GM23338 (cell line): Measurements from ENCODE around the gene ATP5MG. TPM values are rescaled to one million over a fixed set of nuclear protein-coding genes. Genes with fewer than 3 reads are reported as not detected.

Experiments used
- ATAC-seq: fragments of 200-7000 bp; cut with Tn5 transposase; 3 replicates; pipeline ENCODE4 v1.9.1; 2020
- DNase-seq: peaks from one replicate; pipeline ENCODE4 v3.0.0-alpha.2; 2015; ENCODE audit warnings: low spot score
- H2AFZ ChIP-seq: fragments of 200-600 bp; sonication (generic); 2 replicates; pipeline ENCODE4 v1.8.0; 2016; ENCODE audit warnings: antibody characterized with exemption, mild to moderate bottlenecking, moderate library complexity
- H3F3A ChIP-seq: fragments of 200-600 bp; sonication (generic); replicated peaks from 2 replicates; pipeline ENCODE4 v1.8.0; 2017; ENCODE audit warnings: antibody characterized with exemption, mixed run types, low read depth
- H3K27ac ChIP-seq: fragments of 200-600 bp; sonication (generic); 2 replicates; pipeline ENCODE4 v1.6.1; 2016; ENCODE audit warnings: low read depth
- H3K27me3 ChIP-seq: fragments of 200-600 bp; sonication (generic); 2 replicates; pipeline ENCODE4 v1.8.0; 2016; ENCODE audit warnings: mild to moderate bottlenecking, mixed run types, moderate library complexity; ENCODE audit not compliant: insufficient read depth
- H3K36me3 ChIP-seq: fragments of 200-600 bp; sonication (generic); 2 replicates; pipeline ENCODE4 v1.8.0; 2016; ENCODE audit warnings: mild to moderate bottlenecking; ENCODE audit not compliant: insufficient read depth
- H3K4me1 ChIP-seq: fragments of 200-600 bp; sonication (generic); 2 replicates; pipeline ENCODE4 v1.8.0; 2016; ENCODE audit warnings: mild to moderate bottlenecking, moderate library complexity; ENCODE audit not compliant: insufficient read depth
- H3K4me2 ChIP-seq: fragments of 200-600 bp; sonication (generic); 2 replicates; pipeline ENCODE4 v1.7.1; 2017; ENCODE audit warnings: mixed run types
- H3K4me3 ChIP-seq: fragments of 200-600 bp; sonication (generic); 2 replicates; pipeline ENCODE4 v1.6.1; 2016; ENCODE audit warnings: mixed run types
- H3K79me2 ChIP-seq: fragments of 200-600 bp; sonication (generic); replicated peaks from 2 replicates; pipeline ENCODE4 v1.8.0; 2017; ENCODE audit warnings: mild to moderate bottlenecking; ENCODE audit not compliant: insufficient read depth
- H3K9me2 ChIP-seq: fragments of 200-600 bp; sonication (generic); 2 replicates; pipeline ENCODE4 v1.8.0; 2017; ENCODE audit not compliant: insufficient read depth
- H4K20me1 ChIP-seq: fragments of 200-600 bp; sonication (generic); replicated peaks from 2 replicates; pipeline ENCODE4 v1.8.0; 2017; ENCODE audit warnings: mild to moderate bottlenecking; ENCODE audit not compliant: insufficient read depth
- H3K27ac Mint-ChIP-seq: 2 replicates; pipeline ENCODE4 v1.8.0; 2020; ENCODE audit warnings: inconsistent platforms, mild to moderate bottlenecking, moderate library complexity, mixed read lengths
- H3K27me3 Mint-ChIP-seq: 3 replicates; pipeline ENCODE4 v1.8.0; 2022; ENCODE audit warnings: low read depth, mild to moderate bottlenecking, moderate library complexity, mixed read lengths, inconsistent platforms; ENCODE audit not compliant: insufficient read depth, poor library complexity
- H3K36me3 Mint-ChIP-seq: 3 replicates; pipeline ENCODE4 v1.8.0; 2021; ENCODE audit warnings: low read depth, mild to moderate bottlenecking, inconsistent platforms, moderate library complexity, mixed read lengths
- H3K4me1 Mint-ChIP-seq: 3 replicates; pipeline ENCODE4 v1.8.0; 2020; ENCODE audit warnings: mild to moderate bottlenecking, inconsistent platforms, mixed read lengths
- H3K4me3 Mint-ChIP-seq: 3 replicates; pipeline ENCODE4 v1.8.0; 2021; ENCODE audit warnings: moderate library complexity, mild to moderate bottlenecking, inconsistent platforms, mixed read lengths
- H3K9me3 Mint-ChIP-seq: 3 replicates; pipeline ENCODE4 v1.8.0; 2020; ENCODE audit warnings: moderate library complexity, mild to moderate bottlenecking, inconsistent platforms, mixed read lengths
- CREB1 ChIP-seq: fragments of 250-450 bp; sonication (Bioruptor Pico); IDR thresholded peaks from 2 replicates; pipeline ENCODE4 v1.5.0; 2020; ENCODE audit warnings: low read depth, mild to moderate bottlenecking, moderate library complexity
- CTCF ChIP-seq, 2 experiments: fragments of 200-600 bp in 1 of 2; sonication (generic) in 1 of 2; conservative IDR thresholded peaks; 2 replicates each; pipeline versions ENCODE4 v1.5.1 to v1.6.1; 2016 to 2017; ENCODE audit warnings: antibody characterized with exemption in 2 of 2, low read depth in 2 of 2, mild to moderate bottlenecking in 2 of 2, moderate library complexity in 1 of 2
- ETS1 ChIP-seq: IDR thresholded peaks from 2 replicates; pipeline ENCODE4 v1.6.1; 2016; ENCODE audit warnings: antibody characterized with exemption
- EZH2 ChIP-seq: fragments of 200-600 bp; sonication (generic); IDR thresholded peaks from one replicate; pipeline ENCODE4 v1.8.0; 2017; ENCODE audit warnings: antibody characterized with exemption, mild to moderate bottlenecking, low read depth; ENCODE audit not compliant: unreplicated experiment
- EZH2phosphoT487 ChIP-seq: fragments of 200-600 bp; sonication (generic); IDR thresholded peaks from one replicate; pipeline ENCODE4 v1.8.1; 2018; ENCODE audit warnings: antibody characterized with exemption; ENCODE audit not compliant: unreplicated experiment
- JUNB ChIP-seq: IDR thresholded peaks from one replicate; pipeline ENCODE4 v1.6.1; 2016; ENCODE audit warnings: antibody characterized with exemption; ENCODE audit not compliant: unreplicated experiment
- NANOG ChIP-seq: IDR thresholded peaks from 2 replicates; pipeline ENCODE4 v1.6.1; 2016; ENCODE audit warnings: antibody characterized with exemption, borderline replicate concordance
- POLR2AphosphoS5 ChIP-seq: IDR thresholded peaks from 2 replicates; pipeline ENCODE4 v1.6.1; 2016; ENCODE audit warnings: antibody characterized with exemption, low read depth
- REST ChIP-seq: IDR thresholded peaks from one replicate; pipeline ENCODE4 v1.6.1; 2018; ENCODE audit warnings: antibody characterized with exemption; ENCODE audit not compliant: unreplicated experiment
- STAT1 ChIP-seq: IDR thresholded peaks from one replicate; pipeline ENCODE4 v1.6.1; 2016; ENCODE audit warnings: antibody characterized with exemption; ENCODE audit not compliant: unreplicated experiment
- ZNF114 ChIP-seq: fragments of 250-450 bp; sonication (Bioruptor Pico); IDR thresholded peaks from 2 replicates; pipeline ENCODE4 v1.5.0; 2020; ENCODE audit warnings: mild to moderate bottlenecking, moderate library complexity
- ZNF331 ChIP-seq: fragments of 250-450 bp; sonication (Bioruptor Pico); IDR thresholded peaks from 2 replicates; pipeline ENCODE4 v1.5.0; 2020; ENCODE audit warnings: low read depth, mild to moderate bottlenecking, moderate library complexity
- ZNF462 ChIP-seq: fragments of 250-450 bp; sonication (Bioruptor Pico); IDR thresholded peaks from 2 replicates; pipeline ENCODE4 v1.5.0; 2020; ENCODE audit warnings: mild to moderate bottlenecking, moderate library complexity
- polyA plus RNA-seq: library from polyadenylated mRNA; unstranded; fragments of >200 nt; fragmentation: Nextera tagmentation; extraction: Ambion mirVana; gene quantifications from 2 replicates; pipeline ENCODE4 v1.2.1, GENCODE V29; 2016
- total RNA-seq: library from RNA; depleted of rRNA; stranded (reverse); fragments of >200 nt; shearing (Covaris generic); gene quantifications from 2 replicates; pipeline ENCODE4 v1.2.3, GENCODE V29; 2014

Gene ATP5MG
- total and polyA plus RNA-seq, 2 experiments from 2014 or later = 41.7 to 987 TPM

DNA sequence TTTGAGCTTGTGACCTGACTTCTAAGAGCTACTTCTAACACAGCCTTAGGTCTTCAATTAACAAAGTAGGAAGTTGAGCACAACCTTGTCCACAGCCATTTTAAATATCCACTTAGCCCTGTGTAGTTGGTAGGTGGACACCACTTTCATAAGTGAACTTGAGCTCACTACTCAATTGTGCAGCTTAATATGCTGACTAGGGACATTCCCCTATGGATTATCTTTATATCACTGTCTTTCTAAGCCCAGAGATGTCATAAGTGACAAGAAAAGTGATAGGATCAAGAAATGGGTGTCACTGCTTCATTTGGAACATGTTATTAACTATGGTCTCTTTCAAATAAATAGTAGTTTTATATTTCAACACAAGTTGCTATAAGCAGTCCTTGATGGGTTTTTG, 4.0 kb upstream of the ATP5MG start:
- DNase-seq (no peak), ATAC-seq (no peak)
- H3K27ac ChIP-seq = no peak overlapping the region
- H4K20me1 ChIP-seq = peaks cover 2% of the 10 kb centered on the region; the same call in 1 of the 2 replicates
- H3K27me3 Mint-ChIP-seq = peaks cover 5% of the 10 kb centered on the region
- no peak overlapping the region for H3K4me2 ChIP-seq
- peaks cover 10% of the 10 kb centered on the region for H3K79me2 ChIP-seq
- no peak overlapping the region for H3K27ac Mint-ChIP-seq
- H2AFZ ChIP-seq = no peak overlapping the region
- no peaks in the 10 kb centered on the region for H3K4me1 ChIP-seq
- peaks cover 25% of the 10 kb centered on the region for H3K36me3 ChIP-seq
- H3K27me3 ChIP-seq = no peaks in the 10 kb centered on the region
- no peak overlapping the region for H3K4me3 ChIP-seq
- TF ChIP-seq NANOG (no peak), STAT1 (no peak), REST (no peak), ZNF114 (CRISPR knock-in tag) (no peak), CTCF (conservative IDR thresholded peaks at IDR 0.05; ENCODE audit: low read depth in 2 of 2) (no peak), POLR2AphosphoS5 (no peak), CREB1 (CRISPR knock-in tag) (no peak), ZNF462 (CRISPR knock-in tag) (no peak), ETS1 (no peak), EZH2 (no peak), ZNF331 (no peak), JUNB (no peak), EZH2phosphoT487 (no peak)
- H3F3A ChIP-seq = no peaks in the 10 kb centered on the region
- H3K4me3 Mint-ChIP-seq = no peak overlapping the region
- H3K9me2 ChIP-seq = no peaks in the 10 kb centered on the region
- H3K4me1 Mint-ChIP-seq = peaks cover 8% of the 10 kb centered on the region; the same call in 1 of the 3 replicates
- H3K36me3 Mint-ChIP-seq = peaks cover 23% of the 10 kb centered on the region
- no peaks in the 10 kb centered on the region for H3K9me3 Mint-ChIP-seq
